GM13977 (cell line): Measurements from ENCODE around the gene CFAP65.

Experiments
- DNase-seq: peaks from one replicate; pipeline ENCODE4 v3.0.0; 2012; ENCODE audit warnings: low spot score
- in situ Hi-C: fragments of 300-500 bp; cut with MboI; formaldehyde crosslinking; loops from one replicate; pipeline ENCODE4 v1.12.0; 2022; ENCODE audit warnings: low sequenced_read_pairs, low pct_unique_long_range_greater_than_20kb, mixed read lengths, inconsistent platforms; ENCODE audit not compliant: unreplicated experiment
- TF ChIP-seq, protein P1 (sequence below): IDR thresholded peaks from 2 replicates; pipeline ENCODE4 v1.5.1; 2012; ENCODE audit warnings: mild to moderate bottlenecking, control low read depth; ENCODE audit not compliant: insufficient read depth; ENCODE audit errors: extremely low read depth, missing control alignments

The CFAP65 gene

GRCh38 chr2:219041252-219041651 is at the start of gene CFAP65:
TSS of gene CFAP65 (minus strand) at chr2:219041516. CDS start at chr2:219039048, 2,468 bp downstream.
- DNase-seq = peak; percentile 55
- in situ Hi-C loops = loop anchor here (10.0 kb wide), 1 partner anchor 114 kb away; no protein-coding TSS in a partner anchor
- TF ChIP-seq, protein P1, sequence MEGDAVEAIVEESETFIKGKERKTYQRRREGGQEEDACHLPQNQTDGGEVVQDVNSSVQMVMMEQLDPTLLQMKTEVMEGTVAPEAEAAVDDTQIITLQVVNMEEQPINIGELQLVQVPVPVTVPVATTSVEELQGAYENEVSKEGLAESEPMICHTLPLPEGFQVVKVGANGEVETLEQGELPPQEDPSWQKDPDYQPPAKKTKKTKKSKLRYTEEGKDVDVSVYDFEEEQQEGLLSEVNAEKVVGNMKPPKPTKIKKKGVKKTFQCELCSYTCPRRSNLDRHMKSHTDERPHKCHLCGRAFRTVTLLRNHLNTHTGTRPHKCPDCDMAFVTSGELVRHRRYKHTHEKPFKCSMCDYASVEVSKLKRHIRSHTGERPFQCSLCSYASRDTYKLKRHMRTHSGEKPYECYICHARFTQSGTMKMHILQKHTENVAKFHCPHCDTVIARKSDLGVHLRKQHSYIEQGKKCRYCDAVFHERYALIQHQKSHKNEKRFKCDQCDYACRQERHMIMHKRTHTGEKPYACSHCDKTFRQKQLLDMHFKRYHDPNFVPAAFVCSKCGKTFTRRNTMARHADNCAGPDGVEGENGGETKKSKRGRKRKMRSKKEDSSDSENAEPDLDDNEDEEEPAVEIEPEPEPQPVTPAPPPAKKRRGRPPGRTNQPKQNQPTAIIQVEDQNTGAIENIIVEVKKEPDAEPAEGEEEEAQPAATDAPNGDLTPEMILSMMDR = no peak

- no peak for DNase-seq
- in situ Hi-C loops = no loop called here
- TF ChIP-seq, protein P1 = no peak
Measured at GRCh38 chr2:219090436-219091299, 49.4 kb upstream of the CFAP65 start.

GRCh38 chr2:219089330-219089729 is 48.0 kb upstream of the CFAP65 start:
- DNase-seq = no peak
- in situ Hi-C loops = no loop called here
- TF ChIP-seq, protein P1 = no peak

DNA sequence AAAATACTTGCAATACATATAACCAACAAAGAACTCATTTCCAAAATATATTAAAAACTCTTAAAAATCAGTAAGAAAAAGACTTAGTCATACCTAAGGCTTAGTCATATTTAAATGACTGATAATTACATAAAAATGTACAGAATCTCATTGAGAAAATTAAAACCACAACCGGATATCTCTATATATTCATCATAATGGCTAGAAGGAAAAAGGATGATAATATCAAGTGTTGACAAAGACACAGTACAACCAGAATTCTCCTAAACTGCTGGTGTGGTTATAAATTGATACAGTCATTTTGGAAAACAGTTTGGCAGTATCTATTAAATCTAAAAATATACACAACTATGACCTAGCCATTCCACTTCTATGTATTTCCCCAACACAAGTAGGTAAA is 46.5 kb upstream of the CFAP65 start:
- TF ChIP-seq, protein P1 = no peak
- in situ Hi-C loops = no loop called here
- no peak for DNase-seq

DNA sequence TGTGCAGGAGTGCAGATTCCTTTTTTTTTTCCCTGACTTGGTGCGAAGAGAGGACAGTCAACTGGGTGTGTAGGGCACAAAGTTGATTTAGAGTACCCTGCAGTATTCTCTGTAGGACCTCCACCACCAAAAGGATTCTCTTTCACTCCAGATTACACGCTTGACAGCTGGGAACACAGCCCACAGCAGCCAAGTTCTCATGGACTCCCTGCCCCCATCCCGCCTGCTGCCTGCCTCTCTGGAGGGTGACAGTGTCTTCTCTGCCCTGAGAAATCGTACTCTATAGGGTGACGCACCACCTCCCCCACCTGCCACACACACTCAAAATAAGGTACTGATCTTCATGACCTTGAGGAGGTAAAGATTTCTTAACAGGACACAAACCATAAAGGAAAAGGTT is 46.0 kb upstream of the CFAP65 start:
- no peak for DNase-seq
- TF ChIP-seq, protein P1 = no peak
- in situ Hi-C loops = no loop called here

- TF ChIP-seq, protein P1 = no peak
- no peak for DNase-seq
- in situ Hi-C loops = no loop called here
Measured at GRCh38 chr2:219086196-219086595, 44.9 kb upstream of the CFAP65 start.
